Measurements from ENCODE around the gene PREX1.

GRCh38 chr20:48866936-48867335, 39.1 kb upstream of the PREX1 start:
- TF ChIP-seq POLR2A (IDR thresholded peaks at IDR 0.05) (no peak), CTCF (IDR thresholded peaks at IDR 0.05) (no peak)

Data from prostate gland (tissue), 2 donors.